ENCODE measurements around the gene MATN3. TPM values are rescaled to one million over a fixed set of nuclear protein-coding genes. Genes with fewer than 3 reads are reported as not detected.

MATN3 gene
- total and polyA plus RNA-seq, 4 donors = 0.05 to 0.10 (median 0.08) TPM; not detected in 1

DNA sequence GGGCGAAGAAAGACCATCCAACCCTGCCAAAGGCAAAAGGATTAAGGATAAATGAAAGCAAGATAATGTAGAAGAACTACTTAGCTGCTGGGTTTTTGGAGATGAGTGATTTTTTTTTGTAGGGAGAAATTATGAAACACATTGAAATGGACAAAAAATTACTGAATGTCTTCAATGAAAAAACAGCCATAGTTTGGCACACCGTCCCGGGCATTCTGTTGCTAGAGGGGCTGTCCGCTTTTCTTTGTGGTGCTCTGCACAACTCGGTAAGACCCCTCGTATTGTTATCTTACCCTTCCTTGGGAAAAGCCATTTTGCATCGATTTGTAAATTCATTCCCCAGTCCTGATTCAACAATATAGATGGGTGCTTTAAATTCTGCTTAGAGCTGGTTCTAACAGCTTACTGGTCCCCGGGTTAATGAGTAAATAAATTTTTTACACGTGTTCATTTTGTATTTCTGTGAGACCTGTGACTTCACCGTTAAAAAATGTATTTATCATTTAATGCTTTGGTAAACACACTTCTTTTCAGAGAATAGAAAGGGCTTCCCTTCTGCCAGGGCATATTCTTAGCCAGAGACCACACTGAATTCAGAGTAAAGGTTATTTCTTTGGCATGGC, 39.9 kb upstream of the MATN3 start:
- DNase-seq (ENCODE audit: low spot score) = no peak
- Histone ChIP-seq H3K4me3 (ENCODE audit: low read depth in 1 of 3, low read length in 3 of 3) (peak overlapping the region; percentile 47 to 77 (median 55)), H3K27ac (ENCODE audit: low read depth in 1 of 2, low read length in 2 of 2) (peak overlapping the region; percentile 99), H3K4me1 (ENCODE audit: control insufficient read depth in 4 of 4, insufficient read depth in 4 of 4, low read length in 3 of 4) (peaks cover 2 to 27% (median 19%) of the 10 kb centered on the region in 4 donors), H3K9me3 (ENCODE audit: control insufficient read depth in 4 of 4, low read length in 3 of 4) (no peaks in the 10 kb centered on the region), H3K27me3 (ENCODE audit: control insufficient read depth in 4 of 4, insufficient read depth in 4 of 4, low read length in 3 of 4) (no peaks in the 10 kb centered on the region), H3K36me3 (ENCODE audit: control insufficient read depth in 4 of 4, insufficient read depth in 3 of 4, low read depth in 1 of 4, low read length in 3 of 4) (no peaks in the 10 kb centered on the region), H3K9ac (ENCODE audit: low read depth in 1 of 2, low read length in 2 of 2) (peak overlapping the region in 1 of 2 donors; percentile 85)
- WGBS = 1% methylated on average over 10 of the region's 10 CpGs
- TF ChIP-seq ZBTB33 (IDR thresholded peaks at IDR 0.05) (no peak), EGR1 (IDR thresholded peaks at IDR 0.05; ENCODE audit: low read depth in 2 of 2) (no peak), YY1 (IDR thresholded peaks at IDR 0.05) (peak; percentile 27)

GRCh38 chr2:20051532-20052228, 39.2 kb upstream of the MATN3 start, which contains the start of gene LAPTM4A:
TSS of gene LAPTM4A (minus strand) at chr2:20051628. CDS start at chr2:20051520, 108 bp downstream.
- H3K27ac ChIP-seq (ENCODE audit: low read depth in 1 of 2, low read length in 2 of 2) = peak within 1 kb of the TSS; percentile 99
- WGBS = under 1% methylated on average over 45 of the region's 45 CpGs
- peak within 1 kb of the TSS; percentile 97 to 99 for H3K9ac ChIP-seq (ENCODE audit: low read depth in 1 of 2, low read length in 2 of 2)
- no peaks in the 10 kb centered on the region for H3K36me3 ChIP-seq (ENCODE audit: control insufficient read depth in 4 of 4, insufficient read depth in 3 of 4, low read depth in 1 of 4, low read length in 3 of 4)
- H3K9me3 ChIP-seq (ENCODE audit: control insufficient read depth in 4 of 4, low read length in 3 of 4) = no peaks in the 10 kb centered on the region
- TF ChIP-seq ATF3 (IDR thresholded peaks at IDR 0.05) (peak; percentile 38), EGR1 (IDR thresholded peaks at IDR 0.05; ENCODE audit: low read depth in 2 of 2) (peak; percentile 41 to 48), SP1 (IDR thresholded peaks at IDR 0.05) (peak; percentile 94), RAD21 (IDR thresholded peaks at IDR 0.05) (no peak), HNF4A (conservative IDR thresholded peaks at IDR 0.05) (peak; percentile 43 to 60), FOXA2 (IDR thresholded peaks at IDR 0.05) (peak; percentile 39), JUND (IDR thresholded peaks at IDR 0.05) (peak in 1 of 2 donors; percentile 30), TAF1 (conservative IDR thresholded peaks at IDR 0.05) (peak; percentile 60), FOXA1 (IDR thresholded peaks at IDR 0.05) (no peak), ZBTB33 (IDR thresholded peaks at IDR 0.05) (peak; percentile 63), MAX (IDR thresholded peaks at IDR 0.05) (peak; percentile 58), YY1 (IDR thresholded peaks at IDR 0.05) (peak; percentile 92), RXRA (IDR thresholded peaks at IDR 0.05) (peak; percentile 50 to 55), NR2F2 (IDR thresholded peaks at IDR 0.05) (peak; percentile 91), GABPA (IDR thresholded peaks at IDR 0.05 in 1 of 2, conservative IDR thresholded peaks at IDR 0.05 in 1 of 2) (peak in 1 of 2 donors; percentile 69), HNF4G (IDR thresholded peaks at IDR 0.05) (peak; percentile 28), CTCF (IDR thresholded peaks at IDR 0.05; ENCODE audit: low read depth, low read length, missing input control) (peak; percentile 36)
- TF ChIP-seq, protein P1, sequence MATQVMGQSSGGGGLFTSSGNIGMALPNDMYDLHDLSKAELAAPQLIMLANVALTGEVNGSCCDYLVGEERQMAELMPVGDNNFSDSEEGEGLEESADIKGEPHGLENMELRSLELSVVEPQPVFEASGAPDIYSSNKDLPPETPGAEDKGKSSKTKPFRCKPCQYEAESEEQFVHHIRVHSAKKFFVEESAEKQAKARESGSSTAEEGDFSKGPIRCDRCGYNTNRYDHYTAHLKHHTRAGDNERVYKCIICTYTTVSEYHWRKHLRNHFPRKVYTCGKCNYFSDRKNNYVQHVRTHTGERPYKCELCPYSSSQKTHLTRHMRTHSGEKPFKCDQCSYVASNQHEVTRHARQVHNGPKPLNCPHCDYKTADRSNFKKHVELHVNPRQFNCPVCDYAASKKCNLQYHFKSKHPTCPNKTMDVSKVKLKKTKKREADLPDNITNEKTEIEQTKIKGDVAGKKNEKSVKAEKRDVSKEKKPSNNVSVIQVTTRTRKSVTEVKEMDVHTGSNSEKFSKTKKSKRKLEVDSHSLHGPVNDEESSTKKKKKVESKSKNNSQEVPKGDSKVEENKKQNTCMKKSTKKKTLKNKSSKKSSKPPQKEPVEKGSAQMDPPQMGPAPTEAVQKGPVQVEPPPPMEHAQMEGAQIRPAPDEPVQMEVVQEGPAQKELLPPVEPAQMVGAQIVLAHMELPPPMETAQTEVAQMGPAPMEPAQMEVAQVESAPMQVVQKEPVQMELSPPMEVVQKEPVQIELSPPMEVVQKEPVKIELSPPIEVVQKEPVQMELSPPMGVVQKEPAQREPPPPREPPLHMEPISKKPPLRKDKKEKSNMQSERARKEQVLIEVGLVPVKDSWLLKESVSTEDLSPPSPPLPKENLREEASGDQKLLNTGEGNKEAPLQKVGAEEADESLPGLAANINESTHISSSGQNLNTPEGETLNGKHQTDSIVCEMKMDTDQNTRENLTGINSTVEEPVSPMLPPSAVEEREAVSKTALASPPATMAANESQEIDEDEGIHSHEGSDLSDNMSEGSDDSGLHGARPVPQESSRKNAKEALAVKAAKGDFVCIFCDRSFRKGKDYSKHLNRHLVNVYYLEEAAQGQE (IDR thresholded peaks at IDR 0.05) = no peak
- no peaks in the 10 kb centered on the region for H3K27me3 ChIP-seq (ENCODE audit: control insufficient read depth in 4 of 4, insufficient read depth in 4 of 4, low read length in 3 of 4)
- peak within 1 kb of the TSS; percentile 78 to 97 (median 92) for H3K4me3 ChIP-seq (ENCODE audit: low read depth in 1 of 3, low read length in 3 of 3)
- peaks cover 2 to 27% (median 19%) of the 10 kb centered on the region in 4 donors for H3K4me1 ChIP-seq (ENCODE audit: control insufficient read depth in 4 of 4, insufficient read depth in 4 of 4, low read length in 3 of 4)
- DNase-seq (ENCODE audit: low spot score) = peak; percentile 94

All from liver (tissue), 9 donors.